PC-3 (cell line): ENCODE results near the gene IQCE. TPM values are rescaled to one million over a fixed set of nuclear protein-coding genes. Genes with fewer than 3 reads are reported as not detected.

Source experiments
- ATAC-seq: fragments of 200-7000 bp; cut with Tn5 transposase; 2 replicates; pipeline ENCODE4 v1.9.1; 2020; ENCODE audit warnings: mild to moderate bottlenecking, moderate library complexity
- BruUV-seq: library from RNA; stranded (reverse); fragments of 400-500 nt; replicated peaks from 2 replicates; lab custom pipeline; 2021; lab: Mats Ljungman, UMichigan
- CTCF ChIA-PET: fragments of 300-600 bp; sonication (Branson Sonifier 250); formaldehyde crosslinking; loops from one replicate; lab custom pipeline; 2022; ENCODE audit warnings: antibody characterized with exemption; lab: Charles Lee
- POLR2A ChIA-PET: fragments of 300-600 bp; sonication (Branson Sonifier 250); formaldehyde crosslinking; loops from one replicate; lab custom pipeline; 2022; ENCODE audit warnings: antibody characterized with exemption; ENCODE audit not compliant: unreplicated experiment; lab: Charles Lee
- DNase-seq: peaks from one replicate; pipeline ENCODE4 v3.0.0-alpha.2; 2015
- H2AFZ ChIP-seq: fragments of 300-600 bp; sonication (generic); 2 replicates; pipeline ENCODE4 v1.6.0; 2016; ENCODE audit warnings: antibody characterized with exemption, low read length
- H3F3A ChIP-seq: fragments of 300-600 bp; sonication (generic); one replicate; pipeline ENCODE4 v1.6.0; 2017; ENCODE audit warnings: antibody characterized with exemption, low read length, control low read depth, mild to moderate bottlenecking; ENCODE audit not compliant: unreplicated experiment
- H3K27ac ChIP-seq: fragments of 300-600 bp; sonication (generic); 2 replicates; pipeline ENCODE4 v1.5.1; 2016; ENCODE audit warnings: mild to moderate bottlenecking, low read length
- H3K27me3 ChIP-seq: fragments of 300-600 bp; sonication (generic); 2 replicates; pipeline ENCODE4 v1.6.1; 2016; ENCODE audit warnings: low read length, mixed read lengths
- H3K36me3 ChIP-seq: fragments of 300-600 bp; sonication (generic); 2 replicates; pipeline ENCODE4 v1.6.1; 2016; ENCODE audit warnings: low read depth, mixed run types, low read length, mixed read lengths
- H3K4me1 ChIP-seq: fragments of 300-600 bp; sonication (generic); 2 replicates; pipeline ENCODE4 v1.5.1; 2016; ENCODE audit warnings: low read length; ENCODE audit not compliant: insufficient read depth
- H3K4me2 ChIP-seq: fragments of 300-600 bp; sonication (generic); 2 replicates; pipeline ENCODE4 v1.6.0; 2016; ENCODE audit warnings: low read length
- H3K4me3 ChIP-seq: fragments of 300-600 bp; sonication (generic); 2 replicates; pipeline ENCODE4 v1.5.1; 2016; ENCODE audit warnings: mild to moderate bottlenecking, low read length, mixed read lengths
- H3K79me2 ChIP-seq: fragments of 300-600 bp; sonication (generic); 2 replicates; pipeline ENCODE4 v1.6.1; 2017; ENCODE audit warnings: low read length, mixed read lengths
- H3K9ac ChIP-seq: fragments of 300-600 bp; sonication (generic); 2 replicates; pipeline ENCODE4 v1.6.0; 2016; ENCODE audit warnings: mild to moderate bottlenecking, low read length
- H3K9me2 ChIP-seq: fragments of 300-600 bp; sonication (generic); replicated peaks from 2 replicates; pipeline ENCODE4 v1.6.1; 2016; ENCODE audit warnings: mixed run types, low read length, mixed read lengths
- H3K9me3 ChIP-seq: fragments of 300-600 bp; sonication (generic); 2 replicates; pipeline ENCODE4 v1.6.1; 2016; ENCODE audit warnings: low read length, mixed read lengths
- H4K20me1 ChIP-seq: fragments of 300-600 bp; sonication (generic); 2 replicates; pipeline ENCODE4 v1.6.1; 2016; ENCODE audit warnings: low read length, mixed read lengths
- EZH2 ChIP-seq: fragments of 300-600 bp; sonication (generic); IDR thresholded peaks from one replicate; pipeline ENCODE4 v1.6.1; 2017; ENCODE audit warnings: antibody characterized with exemption, mild to moderate bottlenecking, low read length; ENCODE audit not compliant: unreplicated experiment
- EZH2phosphoT487 ChIP-seq: fragments of 300-600 bp; sonication (generic); IDR thresholded peaks from 2 replicates; pipeline ENCODE4 v1.6.1; 2018; ENCODE audit warnings: mild to moderate bottlenecking, antibody characterized with exemption, low read length, borderline replicate concordance
- intact Hi-C: fragments of 100-400 bp; cut with micrococcal nuclease; formaldehyde crosslinking; loops from 2 replicates; pipeline ENCODE4 v1.9.0; 2023
- total RNA-seq: library from RNA; depleted of rRNA; stranded (reverse); fragments of >200 nt; gene quantifications from 2 replicates; pipeline ENCODE4 v1.2.3, GENCODE V29; 2014
- TF ChIP-seq, protein P1 (sequence below): fragments of 300-600 bp; sonication (generic); conservative IDR thresholded peaks from 2 replicates; pipeline ENCODE4 v1.5.1; 2017; ENCODE audit warnings: antibody characterized with exemption, low read depth, mild to moderate bottlenecking, low read length

The IQCE gene
- total RNA-seq, 1 experiment from 2014 or later: 9.7 TPM

DNA sequence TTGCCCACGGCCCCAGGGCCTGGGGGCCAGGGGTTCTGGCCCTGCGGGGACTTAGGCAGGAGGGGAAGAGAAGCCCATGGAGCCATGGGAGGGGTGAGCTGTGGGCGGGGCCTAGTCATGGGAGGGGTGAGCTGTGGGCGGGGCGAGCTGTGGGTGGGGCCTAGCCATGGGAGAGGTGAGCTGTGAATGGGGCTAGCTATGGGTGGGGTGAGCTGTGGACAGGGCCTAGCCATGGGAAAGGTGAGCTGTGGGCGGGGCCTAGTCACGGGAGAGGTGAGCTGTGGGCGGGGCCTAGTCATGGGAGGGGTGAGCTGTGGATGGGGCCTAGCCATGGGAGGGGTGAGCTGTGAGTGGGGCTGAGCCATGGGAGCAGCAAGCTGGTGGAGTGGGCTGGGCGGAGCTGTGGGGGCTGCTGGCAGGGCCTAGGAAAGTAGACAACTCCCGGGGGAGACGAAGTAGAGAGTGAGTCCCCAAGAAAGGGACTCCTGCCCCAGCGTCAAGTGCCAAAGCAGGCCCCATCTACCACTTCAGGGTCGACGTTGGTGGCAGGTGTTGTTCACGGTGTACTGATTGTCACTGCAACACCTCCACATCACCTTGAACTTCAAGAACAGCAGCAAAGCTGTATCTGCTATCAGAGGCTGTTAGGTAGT, 53.8 kb downstream of the IQCE start:
- no peak for DNase-seq
- Histone ChIP-seq H2AFZ (no peak overlapping the region), H3K27ac (no peak overlapping the region), H3K9me2 (no peaks in the 10 kb centered on the region), H3K79me2 (no peaks in the 10 kb centered on the region), H3K9ac (no peak overlapping the region), H3K4me2 (no peak overlapping the region), H3K9me3 (no peaks in the 10 kb centered on the region), H3K36me3 (no peaks in the 10 kb centered on the region), H3K4me3 (no peak overlapping the region), H3K27me3 (no peaks in the 10 kb centered on the region), H4K20me1 (no peaks in the 10 kb centered on the region), H3K4me1 (peaks cover 9% of the 10 kb centered on the region), H3F3A (no peaks in the 10 kb centered on the region)
- CTCF ChIA-PET: no interaction called here
- TF ChIP-seq, protein P1, sequence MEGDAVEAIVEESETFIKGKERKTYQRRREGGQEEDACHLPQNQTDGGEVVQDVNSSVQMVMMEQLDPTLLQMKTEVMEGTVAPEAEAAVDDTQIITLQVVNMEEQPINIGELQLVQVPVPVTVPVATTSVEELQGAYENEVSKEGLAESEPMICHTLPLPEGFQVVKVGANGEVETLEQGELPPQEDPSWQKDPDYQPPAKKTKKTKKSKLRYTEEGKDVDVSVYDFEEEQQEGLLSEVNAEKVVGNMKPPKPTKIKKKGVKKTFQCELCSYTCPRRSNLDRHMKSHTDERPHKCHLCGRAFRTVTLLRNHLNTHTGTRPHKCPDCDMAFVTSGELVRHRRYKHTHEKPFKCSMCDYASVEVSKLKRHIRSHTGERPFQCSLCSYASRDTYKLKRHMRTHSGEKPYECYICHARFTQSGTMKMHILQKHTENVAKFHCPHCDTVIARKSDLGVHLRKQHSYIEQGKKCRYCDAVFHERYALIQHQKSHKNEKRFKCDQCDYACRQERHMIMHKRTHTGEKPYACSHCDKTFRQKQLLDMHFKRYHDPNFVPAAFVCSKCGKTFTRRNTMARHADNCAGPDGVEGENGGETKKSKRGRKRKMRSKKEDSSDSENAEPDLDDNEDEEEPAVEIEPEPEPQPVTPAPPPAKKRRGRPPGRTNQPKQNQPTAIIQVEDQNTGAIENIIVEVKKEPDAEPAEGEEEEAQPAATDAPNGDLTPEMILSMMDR: no peak
- TF ChIP-seq EZH2phosphoT487: no peak
- no peak for TF ChIP-seq EZH2
- BruUV-seq: no TSS peak
- intact Hi-C loops: no loop called here
- ATAC-seq: no peak
- POLR2A ChIA-PET: no interaction called here

DNA sequence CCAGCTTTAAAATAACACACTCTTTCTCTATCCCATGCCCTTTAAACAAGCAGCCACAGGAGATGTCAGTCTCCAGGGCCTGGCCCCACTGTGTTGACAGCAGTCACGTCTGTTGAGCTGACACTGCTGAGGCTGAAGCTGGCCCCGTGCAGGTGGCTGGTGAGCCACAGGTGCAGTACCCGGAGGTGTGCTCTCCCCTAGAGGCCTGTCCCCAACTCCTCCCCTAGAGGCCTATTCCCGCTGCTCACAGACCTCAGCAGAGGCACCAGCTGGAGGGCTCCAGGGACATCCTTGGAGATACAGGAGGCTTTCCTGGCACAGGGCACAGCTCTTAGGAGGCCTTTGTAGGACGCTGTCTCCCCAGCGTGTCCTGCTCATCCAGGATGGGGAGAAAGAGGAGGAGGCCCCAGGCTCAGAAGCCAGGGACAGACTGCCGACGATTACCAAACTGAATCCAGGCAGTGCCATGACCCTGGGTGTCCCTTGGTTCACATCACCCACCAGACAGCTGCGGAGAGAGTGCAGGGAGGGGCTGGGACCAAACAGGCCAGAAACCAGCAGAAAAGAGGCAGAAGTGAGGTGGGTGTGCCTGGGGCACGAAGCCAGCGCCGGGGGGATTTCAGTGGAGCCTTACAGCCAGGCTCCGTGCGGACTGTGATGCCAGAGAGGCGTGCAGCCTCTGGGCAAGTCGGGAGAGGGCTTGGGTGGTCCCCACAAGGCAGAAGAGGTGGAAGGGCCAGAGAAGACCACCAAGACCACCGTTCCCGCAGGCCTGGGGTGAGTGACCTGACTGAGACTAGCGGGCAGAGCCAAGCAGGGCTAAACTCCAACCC, 54.5 kb downstream of the IQCE start:
- CTCF ChIA-PET: no interaction called here
- no peak overlapping the region for H3K27ac ChIP-seq
- no peaks in the 10 kb centered on the region for H3K9me2 ChIP-seq
- no peak overlapping the region for H3K4me3 ChIP-seq
- H3F3A ChIP-seq: no peaks in the 10 kb centered on the region
- no TSS peak for BruUV-seq
- no peaks in the 10 kb centered on the region for H4K20me1 ChIP-seq
- peaks cover 9% of the 10 kb centered on the region for H3K4me1 ChIP-seq
- no peak for ATAC-seq
- no peaks in the 10 kb centered on the region for H3K27me3 ChIP-seq
- no peak for DNase-seq
- intact Hi-C loops: no loop called here
- H3K9ac ChIP-seq: no peak overlapping the region
- no peak overlapping the region for H2AFZ ChIP-seq
- no peaks in the 10 kb centered on the region for H3K79me2 ChIP-seq
- no peak overlapping the region for H3K4me2 ChIP-seq
- POLR2A ChIA-PET: interaction anchor here (0.6 kb wide), 1 partner anchor 10 kb away, joined by 3 read pairs; no protein-coding TSS in a partner anchor
- TF ChIP-seq EZH2 (no peak), EZH2phosphoT487 (no peak)
- TF ChIP-seq, protein P1: no peak
- H3K9me3 ChIP-seq: no peaks in the 10 kb centered on the region
- H3K36me3 ChIP-seq: no peaks in the 10 kb centered on the region
